ENCODE measurements around the gene MRPS2. TPM values are rescaled to one million over a fixed set of nuclear protein-coding genes. Genes with fewer than 3 reads are reported as not detected.
"Not testable (repeated sequence)": the region's sequence is repeated elsewhere in the genome, so short reads cannot be mapped to it uniquely, and the experiment has no call there.

Gene MRPS2
- total RNA-seq, 4 donors from 2014 or later, result 21.4 to 37.6 (median 25.6) TPM

- no peak overlapping the region for H3K27ac ChIP-seq
- H3K27me3 ChIP-seq, result peaks cover 45% of the 10 kb centered on the region
- no peaks in the 10 kb centered on the region for H3K9me3 ChIP-seq
- no peak for ATAC-seq
- WGBS, 2 donors (ENCODE audit: low coverage in 1 of 2), result 72% methylated on average over 4 of the region's 28 CpGs; no CpG with 5 or more reads in 1 of the 2 donors
- H3K4me1 ChIP-seq, result no peaks in the 10 kb centered on the region
- TF ChIP-seq POLR2A (IDR thresholded peaks at IDR 0.05) (no peak), POLR2AphosphoS5 (IDR thresholded peaks at IDR 0.05) (no peak), EP300 (IDR thresholded peaks at IDR 0.05) (no peak), CTCF (IDR thresholded peaks at IDR 0.05) (no peak)
- no peak overlapping the region for H3K4me3 ChIP-seq
- no peaks in the 10 kb centered on the region for H3K36me3 ChIP-seq
These were observed 47.6 kb downstream of the MRPS2 start for GRCh38 chr9:135547756-135548736.

- not testable (repeated sequence) for H3K4me3 ChIP-seq, ATAC-seq, H3K36me3 ChIP-seq, H3K4me1 ChIP-seq, H3K27ac ChIP-seq, H3K9me3 ChIP-seq
- 53 to 100% methylated on average over 2 to 3 of the region's 28 CpGs for WGBS, 2 donors (ENCODE audit: low coverage in 1 of 2)
- H3K27me3 ChIP-seq, result peaks cover 36% of the 10 kb centered on the region
These were observed 49.2 kb downstream of the MRPS2 start for GRCh38 chr9:135549478-135550343.

- WGBS, 2 donors (ENCODE audit: low coverage in 1 of 2), result 70% methylated on average over 2 of the region's 17 CpGs; no CpG with 5 or more reads in 1 of the 2 donors
- H3K9me3 ChIP-seq, result peaks cover 0 to 5% (median 0%) of the 10 kb centered on the region in 3 donors
- no peaks in the 10 kb centered on the region for H3K36me3 ChIP-seq
- no peaks in the 10 kb centered on the region for H3K4me1 ChIP-seq
- TF ChIP-seq EP300 (IDR thresholded peaks at IDR 0.05) (no peak), CTCF (IDR thresholded peaks at IDR 0.05) (no peak), POLR2AphosphoS5 (IDR thresholded peaks at IDR 0.05) (no peak), POLR2A (IDR thresholded peaks at IDR 0.05) (no peak)
- ATAC-seq, result no peak
- no peak overlapping the region for H3K27ac ChIP-seq
- H3K4me3 ChIP-seq, result no peak overlapping the region
- peaks cover 31% of the 10 kb centered on the region for H3K27me3 ChIP-seq
These were observed 49.9 kb downstream of the MRPS2 start for GRCh38 chr9:135550344-135550918.

GRCh38 chr9:135551031-135551430, 50.5 kb downstream of the MRPS2 start:
- H3K27ac ChIP-seq, result no peak overlapping the region
- ATAC-seq, result no peak
- H3K9me3 ChIP-seq, result peaks cover 0 to 11% (median 0%) of the 10 kb centered on the region in 3 donors
- H3K27me3 ChIP-seq, result peaks cover 31% of the 10 kb centered on the region
- TF ChIP-seq POLR2A (IDR thresholded peaks at IDR 0.05) (no peak), EP300 (IDR thresholded peaks at IDR 0.05) (no peak)
- no peaks in the 10 kb centered on the region for H3K4me1 ChIP-seq
- H3K4me3 ChIP-seq, result no peak overlapping the region
- WGBS, 2 donors (ENCODE audit: low coverage in 1 of 2), result 61 to 70% methylated on average over 2 to 9 of the region's 14 CpGs
- H3K36me3 ChIP-seq, result no peaks in the 10 kb centered on the region

GRCh38 chr9:135551456-135551855, 51.0 kb downstream of the MRPS2 start:
- no peak for ATAC-seq
- no peak overlapping the region for H3K4me3 ChIP-seq
- peaks cover 31% of the 10 kb centered on the region for H3K27me3 ChIP-seq
- H3K27ac ChIP-seq, result no peak overlapping the region
- H3K36me3 ChIP-seq, result no peaks in the 10 kb centered on the region
- 20% methylated on average over 1 of the region's 13 CpGs; no CpG with 5 or more reads in 1 of the 2 donors for WGBS, 2 donors (ENCODE audit: low coverage in 1 of 2)
- H3K9me3 ChIP-seq, result peaks cover 0 to 11% (median 0%) of the 10 kb centered on the region in 3 donors
- TF ChIP-seq POLR2AphosphoS5 (IDR thresholded peaks at IDR 0.05) (no peak), POLR2A (IDR thresholded peaks at IDR 0.05) (no peak), CTCF (IDR thresholded peaks at IDR 0.05) (no peak), EP300 (IDR thresholded peaks at IDR 0.05) (no peak)
- H3K4me1 ChIP-seq, result no peaks in the 10 kb centered on the region

Measured in gastroesophageal sphincter (tissue), 4 donors.